Measurements from ENCODE around the gene ABCB8.

GRCh38 chr7:151035026-151035717, 6.9 kb downstream of the ABCB8 start:
- TF ChIP-seq CTCF (IDR thresholded peaks at IDR 0.05; ENCODE audit: insufficient read depth, low read length): no peak
- TF ChIP-seq REST (IDR thresholded peaks at IDR 0.05; ENCODE audit: insufficient replicate concordance, low read depth): no peak
- TF ChIP-seq POLR2AphosphoS5 (IDR thresholded peaks at IDR 0.05; ENCODE audit: low read depth): no peak
